Endometrial microvascular endothelial cells (primary cell): ENCODE measurements around the gene EZR. TPM values are rescaled to one million over a fixed set of nuclear protein-coding genes. Genes with fewer than 3 reads are reported as not detected.

ENCODE experiments used
- in situ Hi-C: cut with HindIII; loops from 2 replicates; pipeline ENCODE4 v1.10.0; 2017; ENCODE audit warnings: low sequenced_read_pairs, low pct_unique_long_range_greater_than_20kb; ENCODE audit errors: inconsistent ontology term
- total RNA-seq: library from RNA; depleted of rRNA; stranded (reverse); fragments of >200 nt; gene quantifications from one replicate; pipeline ENCODE4 v1.2.3, GENCODE V29; 2015; ENCODE audit errors: inconsistent ontology term

EZR gene
- total RNA-seq, 1 donor from 2014 or later = 101 TPM

DNA sequence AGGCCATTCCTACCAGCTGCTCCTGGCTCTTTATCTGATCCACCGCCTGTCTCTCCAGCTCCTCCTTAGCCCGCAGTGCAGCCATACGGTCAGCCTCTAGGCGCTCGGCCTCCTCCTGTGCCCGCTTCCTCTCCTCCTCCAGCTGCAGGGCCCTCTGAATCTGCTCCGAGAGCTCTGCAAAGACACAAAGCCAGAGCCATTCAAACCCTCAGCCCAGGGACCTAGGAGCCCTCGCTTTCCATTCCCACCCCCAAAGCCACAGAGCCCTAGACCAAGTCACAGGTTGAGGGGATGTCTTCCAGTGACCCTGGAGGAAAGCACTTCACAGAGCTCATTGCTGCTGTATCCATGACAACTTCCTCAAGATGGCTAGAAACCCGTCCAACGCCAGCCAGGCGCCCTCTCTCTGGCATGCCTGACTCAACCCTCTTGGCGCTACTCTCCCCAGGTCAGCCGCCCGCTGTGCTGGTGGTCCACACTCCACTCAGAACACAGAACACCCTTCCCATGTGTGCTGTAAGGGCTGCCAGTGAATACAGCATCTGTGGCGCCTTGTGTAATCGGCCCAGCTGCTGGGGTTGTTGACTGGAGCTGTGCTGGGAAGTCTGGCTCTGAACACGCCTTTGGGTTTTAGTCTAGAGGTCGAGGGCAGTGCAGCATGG is 49.3 kb downstream of the EZR start:
- in situ Hi-C loops = no loop called here

GRCh38 chr6:158769234-158769770 is 49.9 kb downstream of the EZR start:
- in situ Hi-C loops = no loop called here

- in situ Hi-C loops = no loop called here
These were observed 50.7 kb downstream of the EZR start for GRCh38 chr6:158768436-158768835.

DNA sequence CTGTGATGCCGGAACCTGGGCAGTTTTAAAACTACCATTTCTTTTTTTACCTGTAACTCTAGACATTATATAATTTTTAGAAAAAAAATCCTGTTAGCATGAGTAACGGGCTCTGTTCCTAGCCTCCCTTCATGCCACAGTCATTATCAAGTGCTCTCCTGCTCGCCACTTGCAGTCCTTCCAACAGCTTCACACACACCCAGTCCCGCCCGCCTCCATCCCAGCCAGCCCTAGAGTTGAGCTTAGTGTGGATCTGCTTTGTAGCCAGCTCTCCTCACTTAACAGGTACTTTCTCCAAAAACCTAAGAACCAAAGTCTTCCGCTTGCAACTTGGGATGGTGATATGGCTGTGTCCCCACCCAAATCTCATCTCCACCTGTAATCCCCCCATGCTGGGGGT is 51.5 kb downstream of the EZR start:
- in situ Hi-C loops = no loop called here

- in situ Hi-C loops = no loop called here
These were observed 52.3 kb downstream of the EZR start for GRCh38 chr6:158766621-158767455.

- in situ Hi-C loops = no loop called here
These were observed 53.6 kb downstream of the EZR start for GRCh38 chr6:158765499-158766068.

GRCh38 chr6:158764926-158765325 is 54.2 kb downstream of the EZR start:
- in situ Hi-C loops = no loop called here

DNA sequence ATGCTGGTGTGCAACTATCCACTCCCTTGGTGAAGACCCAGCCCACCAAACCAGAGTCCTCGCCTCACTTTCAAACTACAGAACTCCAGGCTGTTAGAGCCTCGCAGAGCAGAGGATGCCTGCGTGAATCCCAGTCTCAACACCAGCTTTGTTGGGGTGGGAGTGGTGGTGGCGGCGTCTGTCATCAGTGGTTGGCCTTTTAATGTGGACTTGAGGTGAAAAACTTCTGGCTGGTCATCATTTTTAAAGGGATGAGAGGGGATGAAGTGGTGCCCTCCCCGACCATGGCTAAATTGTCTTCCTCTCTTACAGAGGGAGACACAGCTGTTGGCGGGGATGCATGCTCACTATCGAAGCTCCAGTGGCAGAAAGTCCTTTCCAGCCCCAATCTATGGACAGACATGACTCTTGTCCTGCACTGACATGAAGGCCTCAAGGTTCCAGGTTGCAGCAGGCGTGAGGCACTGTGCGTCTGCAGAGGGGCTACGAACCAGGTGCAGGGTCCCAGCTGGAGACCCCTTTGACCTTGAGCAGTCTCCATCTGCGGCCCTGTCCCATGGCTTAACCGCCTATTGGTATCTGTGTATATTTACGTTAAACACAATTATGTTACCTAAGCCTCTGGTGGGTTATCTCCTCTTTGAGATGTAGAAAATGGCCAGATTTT is 54.9 kb downstream of the EZR start:
- in situ Hi-C loops = no loop called here

DNA sequence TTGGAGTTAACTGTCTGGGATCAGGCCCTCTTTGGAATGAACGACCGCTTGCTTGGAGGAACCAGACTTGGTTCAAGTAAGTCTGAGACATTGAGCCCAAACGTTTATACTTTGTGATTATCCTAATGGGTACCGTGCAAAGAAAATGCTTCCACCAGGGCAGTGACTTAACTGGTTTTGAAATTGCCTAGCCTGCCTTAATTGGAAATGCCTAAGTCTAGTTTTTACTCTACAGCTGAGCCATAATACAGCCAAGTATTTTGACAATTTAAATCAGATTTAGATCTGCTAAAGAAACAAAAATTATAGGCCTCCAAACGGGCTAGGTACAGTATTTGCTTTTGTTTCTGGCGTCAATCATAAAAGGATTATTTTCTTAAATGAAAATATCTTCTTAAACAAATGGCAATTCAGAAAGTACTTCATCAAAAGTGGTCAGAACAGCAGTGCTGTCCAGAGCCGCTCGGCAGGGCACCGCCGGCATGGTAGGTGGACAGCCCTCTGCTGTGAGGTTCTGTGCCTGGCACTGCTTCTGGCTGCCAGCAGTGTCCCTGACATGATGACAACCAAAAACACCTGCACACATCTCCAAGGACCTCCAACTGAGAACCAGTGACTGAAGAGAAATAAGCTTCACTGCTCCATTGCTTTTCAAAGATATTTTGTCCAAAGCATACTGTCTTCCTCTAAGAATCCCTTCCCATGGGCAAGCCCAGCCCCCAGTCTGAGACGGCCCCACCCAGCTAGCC is 55.6 kb downstream of the EZR start:
- in situ Hi-C loops = no loop called here

GRCh38 chr6:158762787-158763433 is 56.3 kb downstream of the EZR start:
- in situ Hi-C loops = no loop called here

DNA sequence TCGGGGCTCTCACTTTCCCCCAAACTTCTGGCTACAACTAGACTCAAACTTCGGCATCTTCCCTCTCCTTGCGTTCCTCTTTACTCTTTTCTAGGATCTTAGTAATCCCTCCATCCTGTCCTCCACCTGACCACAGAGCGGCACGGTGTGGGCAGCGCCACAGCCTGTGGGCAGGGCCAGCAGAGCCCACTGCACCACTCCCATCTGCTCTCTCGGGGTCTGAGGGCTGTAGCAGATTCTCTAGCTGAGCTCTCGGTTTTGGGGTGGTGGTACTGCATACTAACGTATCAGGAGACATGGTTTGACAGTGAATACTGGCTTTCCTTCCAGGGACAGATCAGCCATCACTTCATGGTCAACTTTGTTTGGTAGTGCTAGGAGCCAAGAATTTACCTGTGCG is 57.4 kb downstream of the EZR start:
- in situ Hi-C loops = no loop called here

DNA sequence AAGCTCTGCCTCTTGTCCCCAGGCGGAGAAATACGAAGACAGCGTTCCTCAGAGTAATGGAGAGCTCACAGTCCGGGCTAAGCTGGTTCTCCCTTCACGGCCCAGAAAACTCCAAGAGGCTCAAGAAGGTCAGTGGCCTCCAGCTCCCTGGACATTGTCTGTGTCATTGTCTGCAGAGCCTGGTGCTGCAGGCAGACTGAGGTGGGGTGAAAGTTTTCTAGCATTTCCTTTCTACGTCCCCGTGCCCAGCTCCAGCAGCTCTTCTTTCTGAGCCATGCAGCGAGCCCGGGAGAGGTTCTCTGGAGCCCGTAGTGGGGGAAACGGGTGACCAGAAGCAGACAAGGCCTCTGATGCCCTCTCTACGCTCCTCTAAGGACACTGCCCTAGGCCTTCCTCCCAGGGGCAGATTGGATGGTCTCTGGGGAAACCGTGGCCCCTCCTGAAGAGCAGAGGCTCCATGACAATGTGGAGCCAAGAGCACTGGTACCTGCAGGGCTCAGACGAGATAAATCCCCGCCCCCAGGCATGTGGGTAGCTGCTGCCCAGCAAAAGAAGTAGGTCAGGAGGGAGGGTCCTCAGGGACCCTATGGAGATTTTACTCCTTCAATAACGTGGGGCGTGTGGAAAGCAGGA is 58.4 kb downstream of the EZR start:
- in situ Hi-C loops = no loop called here

- in situ Hi-C loops = no loop called here
These were observed 59.1 kb downstream of the EZR start for GRCh38 chr6:158759966-158760617.

GRCh38 chr6:158758941-158759479 is 60.2 kb downstream of the EZR start:
- in situ Hi-C loops = no loop called here

DNA sequence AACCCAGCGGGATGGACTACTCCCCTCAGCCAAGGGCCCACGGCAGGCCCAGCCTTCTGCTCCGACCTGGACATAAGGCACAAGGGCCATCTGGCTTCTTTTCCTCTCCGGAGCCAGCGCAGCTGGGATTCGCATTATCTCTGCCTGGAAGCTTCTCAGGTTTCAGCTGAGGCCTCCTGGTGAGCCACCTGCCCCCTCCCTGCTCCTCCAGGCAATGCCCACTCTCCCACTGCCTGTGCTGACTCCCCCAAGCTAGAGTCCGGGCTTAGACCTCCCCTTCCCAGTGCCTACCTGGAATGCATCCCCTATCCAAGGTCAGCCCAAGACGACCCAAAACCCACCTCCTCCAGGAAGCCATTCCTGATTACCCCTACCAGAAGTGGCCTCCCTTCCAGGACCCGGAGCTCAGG is 60.7 kb downstream of the EZR start:
- in situ Hi-C loops = no loop called here

GRCh38 chr6:158757753-158758090 is 61.4 kb downstream of the EZR start:
- in situ Hi-C loops = no loop called here
